HG03432 (cell line): ENCODE measurements around the gene ITPRIP.

Experiments used
- ATAC-seq: cut with Tn5 transposase; IDR thresholded peaks from one replicate; pipeline ENCODE4 v1.9.1; 2021; ENCODE audit warnings: mild to moderate bottlenecking, moderate library complexity; ENCODE audit not compliant: unreplicated experiment

Gene ITPRIP

GRCh38 chr10:104342941-104343411 lies 4.7 kb upstream of the ITPRIP start:
- no peak for ATAC-seq

- no peak for ATAC-seq
These were observed 2.4 kb upstream of the ITPRIP start for GRCh38 chr10:104340641-104341040.

GRCh38 chr10:104340111-104340526 lies 1.9 kb upstream of the ITPRIP start:
- ATAC-seq, result no peak

GRCh38 chr10:104339469-104340110 lies 1.3 kb upstream of the ITPRIP start:
- ATAC-seq, result no peak

- ATAC-seq, result peak; percentile 44
These were observed 712 bp downstream of the ITPRIP start for GRCh38 chr10:104337521-104337984.

- peak; percentile 14 for ATAC-seq
These were observed 1.3 kb downstream of the ITPRIP start for GRCh38 chr10:104336821-104337467.

- ATAC-seq, result no peak
These were observed 3.2 kb downstream of the ITPRIP start for GRCh38 chr10:104334965-104335650.

GRCh38 chr10:104334561-104334960 lies 3.7 kb downstream of the ITPRIP start:
- ATAC-seq, result no peak

- no peak for ATAC-seq
These were observed 4.4 kb downstream of the ITPRIP start for GRCh38 chr10:104333728-104334373.

GRCh38 chr10:104333032-104333727 lies 5.1 kb downstream of the ITPRIP start:
- no peak for ATAC-seq

- no peak for ATAC-seq
These were observed 5.8 kb downstream of the ITPRIP start for GRCh38 chr10:104332243-104333031.

- ATAC-seq, result no peak
These were observed 6.9 kb downstream of the ITPRIP start for GRCh38 chr10:104331208-104331838.

- ATAC-seq, result no peak
These were observed 7.8 kb downstream of the ITPRIP start for GRCh38 chr10:104330168-104331110.

- no peak for ATAC-seq
These were observed 8.5 kb downstream of the ITPRIP start for GRCh38 chr10:104329735-104330134.

GRCh38 chr10:104328896-104329710 lies 9.2 kb downstream of the ITPRIP start:
- ATAC-seq, result peak; percentile 60

GRCh38 chr10:104328646-104328895 lies 9.7 kb downstream of the ITPRIP start:
- peak; percentile 12 for ATAC-seq

- ATAC-seq, result no peak
These were observed 10.3 kb downstream of the ITPRIP start for GRCh38 chr10:104327745-104328645.
